ENCODE results near the gene ZNF12. TPM values are rescaled to one million over a fixed set of nuclear protein-coding genes. Genes with fewer than 3 reads are reported as not detected.

Gene ZNF12
- polyA plus RNA-seq, 1 donor from 2014 or later = 27.9 TPM

- no peak for TF ChIP-seq RAD21 (conservative IDR thresholded peaks at IDR 0.05)
- TF ChIP-seq POLR2AphosphoS5 (IDR thresholded peaks at IDR 0.05) = no peak
- no peak for TF ChIP-seq SMC3 (conservative IDR thresholded peaks at IDR 0.05; ENCODE audit: poor library complexity)
- TF ChIP-seq MXI1 (conservative IDR thresholded peaks at IDR 0.05; ENCODE audit: poor library complexity, severe bottlenecking) = no peak
- TF ChIP-seq TAF1 (IDR thresholded peaks at IDR 0.05; ENCODE audit: low read depth) = no peak
- TF ChIP-seq EP300 (conservative IDR thresholded peaks at IDR 0.05; ENCODE audit: poor library complexity, severe bottlenecking) = no peak
- no peak for TF ChIP-seq REST (IDR thresholded peaks at IDR 0.05; ENCODE audit: borderline replicate concordance)
- no peak for TF ChIP-seq EZH2 (IDR thresholded peaks at IDR 0.05; ENCODE audit: borderline replicate concordance, insufficient read depth, low read length, poor library complexity, severe bottlenecking)
- TF ChIP-seq CTCF (IDR thresholded peaks at IDR 0.05; ENCODE audit: poor library complexity, severe bottlenecking) = no peak
Measured at GRCh38 chr7:6691103-6691502, 15.6 kb downstream of the ZNF12 start.

GRCh38 chr7:6680146-6680545, 26.6 kb downstream of the ZNF12 start:
- Histone ChIP-seq H3K27ac (ENCODE audit: low read length) (no peak overlapping the region), H3K4me2 (ENCODE audit: low read length) (no peak overlapping the region), H3K9me2 (ENCODE audit: insufficient read depth, low read length) (no peaks in the 10 kb centered on the region), H3K79me2 (replicated peaks; ENCODE audit: insufficient read depth, low read length) (no peaks in the 10 kb centered on the region), H4K20me1 (ENCODE audit: insufficient read depth) (no peaks in the 10 kb centered on the region), H3K4me3 (ENCODE audit: low read length) (no peak overlapping the region), H3K9me3 (ENCODE audit: low read length) (peaks cover 23% of the 10 kb centered on the region), H3K27me3 (ENCODE audit: insufficient read depth, low read depth, low read length) (no peaks in the 10 kb centered on the region), H3K9ac (ENCODE audit: low read length) (no peak overlapping the region), H2AFZ (ENCODE audit: low read depth, low read length) (no peak overlapping the region), H3K36me3 (ENCODE audit: insufficient read depth, low read length) (no peaks in the 10 kb centered on the region), H3F3A (ENCODE audit: insufficient read depth, low read length, poor library complexity, severe bottlenecking) (no peaks in the 10 kb centered on the region)
- TF ChIP-seq TAF1 (IDR thresholded peaks at IDR 0.05; ENCODE audit: low read depth) = no peak
- no peak for TF ChIP-seq CTCF (IDR thresholded peaks at IDR 0.05; ENCODE audit: poor library complexity, severe bottlenecking)
- no peak for TF ChIP-seq POLR2AphosphoS5 (IDR thresholded peaks at IDR 0.05)
- no peak for TF ChIP-seq REST (IDR thresholded peaks at IDR 0.05; ENCODE audit: borderline replicate concordance)
- no peak for TF ChIP-seq RAD21 (conservative IDR thresholded peaks at IDR 0.05)
- no peak for TF ChIP-seq EZH2 (IDR thresholded peaks at IDR 0.05; ENCODE audit: borderline replicate concordance, insufficient read depth, low read length, poor library complexity, severe bottlenecking)
- no peak for TF ChIP-seq SMC3 (conservative IDR thresholded peaks at IDR 0.05; ENCODE audit: poor library complexity)
- TF ChIP-seq EP300 (conservative IDR thresholded peaks at IDR 0.05; ENCODE audit: poor library complexity, severe bottlenecking) = no peak
- TF ChIP-seq MXI1 (conservative IDR thresholded peaks at IDR 0.05; ENCODE audit: poor library complexity, severe bottlenecking) = no peak

More at GRCh38 chr7:6691103-6691502, 15.6 kb downstream of the ZNF12 start:
- Histone ChIP-seq H3F3A (ENCODE audit: insufficient read depth, low read length, poor library complexity, severe bottlenecking) (no peaks in the 10 kb centered on the region), H3K4me2 (ENCODE audit: low read length) (no peak overlapping the region), H3K27ac (ENCODE audit: low read length) (no peak overlapping the region), H2AFZ (ENCODE audit: low read depth, low read length) (no peak overlapping the region), H3K27me3 (ENCODE audit: insufficient read depth, low read depth, low read length) (no peaks in the 10 kb centered on the region), H3K9me3 (ENCODE audit: low read length) (peaks cover 48% of the 10 kb centered on the region), H3K79me2 (replicated peaks; ENCODE audit: insufficient read depth, low read length) (no peaks in the 10 kb centered on the region), H3K9me2 (ENCODE audit: insufficient read depth, low read length) (no peaks in the 10 kb centered on the region), H3K4me3 (ENCODE audit: low read length) (no peak overlapping the region), H3K9ac (ENCODE audit: low read length) (no peak overlapping the region), H3K36me3 (ENCODE audit: insufficient read depth, low read length) (peaks cover 76% of the 10 kb centered on the region), H4K20me1 (ENCODE audit: insufficient read depth) (no peaks in the 10 kb centered on the region)
